Mononuclear cell (primary cell): Measurements from ENCODE around the gene CORO6. TPM values are rescaled to one million over a fixed set of nuclear protein-coding genes. Genes with fewer than 3 reads are reported as not detected.

Source experiments
- H3K27me3 ChIP-seq: 2 replicates; pipeline ENCODE4 v1.6.0; 2011; ENCODE audit warnings: low read length, control low read depth; ENCODE audit not compliant: insufficient read depth
- H3K4me1 ChIP-seq: 2 replicates; pipeline ENCODE4 v1.5.1; 2011; ENCODE audit warnings: mild to moderate bottlenecking, low read length, control low read depth; ENCODE audit not compliant: insufficient read depth
- H3K4me3 ChIP-seq: 2 replicates; pipeline ENCODE4 v1.5.1; 2011; ENCODE audit warnings: mild to moderate bottlenecking, low read length, moderate library complexity
- H3K9me3 ChIP-seq: 2 replicates; pipeline ENCODE4 v1.5.1; 2011; ENCODE audit warnings: low read depth, mild to moderate bottlenecking, control low read depth, low read length
- total RNA-seq: library from RNA; depleted of rRNA; stranded (reverse); fragments of >200 nt; gene quantifications from one replicate; pipeline ENCODE4 v1.2.3, GENCODE V29; 2012

Gene CORO6
- total RNA-seq, 1 donor, result 0.31 TPM

DNA sequence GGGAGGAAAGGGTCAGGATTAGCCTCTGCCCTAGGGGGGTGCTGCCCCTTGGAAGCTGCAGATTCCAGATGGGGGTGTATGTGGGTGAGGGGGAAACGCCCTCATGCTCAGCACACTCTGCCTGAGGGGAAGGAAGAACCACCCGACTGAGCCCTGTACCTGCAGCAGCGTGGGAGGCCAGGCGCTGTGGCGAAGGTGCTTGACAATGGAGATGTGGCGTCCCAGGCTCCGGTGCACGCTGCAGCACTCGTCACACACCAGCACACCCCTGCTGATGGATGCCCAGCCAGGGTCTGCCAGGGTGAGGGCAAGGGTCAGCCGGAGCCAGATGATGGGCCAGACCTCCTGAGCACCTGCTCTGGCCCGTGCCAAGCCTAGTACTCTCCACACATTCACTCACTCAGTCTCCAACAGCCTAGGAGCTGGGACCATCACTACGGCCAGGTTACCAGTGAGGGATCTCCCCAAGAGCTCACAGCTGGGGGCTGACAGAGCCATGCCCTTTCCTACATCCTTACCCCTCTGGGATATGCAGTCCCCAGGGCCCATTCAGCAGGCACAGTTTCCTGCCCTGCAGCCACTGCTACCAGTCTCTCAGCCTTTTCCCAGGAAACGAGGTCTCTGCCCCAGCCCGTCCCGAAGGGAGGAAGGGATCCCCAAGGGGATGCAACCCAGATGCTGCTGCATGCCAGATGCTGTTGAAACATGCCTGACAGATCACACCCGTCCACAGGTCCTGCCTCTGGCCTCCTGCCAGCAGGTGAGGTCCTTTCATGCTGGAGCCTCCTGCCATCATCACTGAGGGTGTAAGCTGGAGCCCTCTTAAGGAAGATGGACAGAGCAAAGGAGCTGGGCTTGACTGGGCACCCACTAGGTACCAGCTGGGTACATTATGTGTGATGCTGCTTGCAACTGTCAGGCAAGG, 39.1 kb downstream of the CORO6 start:
- peaks cover 51% of the 10 kb centered on the region for H3K4me1 ChIP-seq
- H3K9me3 ChIP-seq, result no peaks in the 10 kb centered on the region
- H3K27me3 ChIP-seq, result no peaks in the 10 kb centered on the region
- no peak overlapping the region for H3K4me3 ChIP-seq

DNA sequence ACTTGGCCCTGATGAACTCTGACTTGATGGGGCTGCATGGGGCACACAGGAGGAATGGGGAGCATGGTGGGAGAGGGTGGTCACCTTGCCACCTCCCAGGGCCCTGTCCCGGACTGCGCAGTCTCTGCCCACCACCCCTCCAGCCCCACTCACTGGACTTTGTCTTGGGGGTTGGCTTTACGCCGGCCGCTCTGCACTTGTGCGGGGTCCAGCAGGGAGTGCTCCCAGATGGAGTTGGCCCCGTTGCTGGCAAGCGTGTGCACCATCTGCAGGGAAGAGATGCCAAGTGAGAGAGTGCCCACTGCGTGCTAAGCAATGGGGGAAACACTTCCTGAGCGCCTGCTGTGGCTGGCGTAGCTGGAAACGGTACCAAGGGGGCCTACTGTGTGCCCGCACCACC, 39.9 kb downstream of the CORO6 start:
- H3K4me3 ChIP-seq, result no peak overlapping the region
- H3K4me1 ChIP-seq, result peaks cover 43% of the 10 kb centered on the region
- H3K9me3 ChIP-seq, result no peaks in the 10 kb centered on the region
- no peaks in the 10 kb centered on the region for H3K27me3 ChIP-seq

DNA sequence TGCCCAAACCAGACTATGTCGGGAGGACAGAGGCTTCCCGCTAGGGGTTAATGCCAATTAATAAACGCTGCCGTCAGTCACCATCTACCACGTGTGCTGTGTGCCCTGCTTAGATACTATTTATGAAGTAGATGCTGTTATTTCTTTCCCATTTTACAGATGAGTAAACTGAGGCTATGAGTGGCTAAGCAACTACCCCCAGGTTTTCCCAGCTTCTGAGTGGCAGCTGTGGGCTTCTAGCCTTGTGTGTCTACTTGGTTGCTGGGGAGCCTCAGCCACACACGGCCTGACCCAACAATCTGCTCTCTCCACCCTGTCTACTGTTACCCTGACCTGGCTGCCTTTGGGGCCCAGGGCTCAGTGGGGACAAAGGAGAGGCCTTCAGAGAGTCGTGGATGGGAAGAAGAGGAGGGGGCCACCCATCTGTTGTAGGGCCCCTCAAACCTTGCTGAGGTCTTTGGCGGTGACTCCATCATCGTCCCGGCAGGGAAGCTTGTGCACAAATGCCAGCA, 40.4 kb downstream of the CORO6 start:
- no peak overlapping the region for H3K4me3 ChIP-seq
- peaks cover 38% of the 10 kb centered on the region for H3K4me1 ChIP-seq
- no peaks in the 10 kb centered on the region for H3K27me3 ChIP-seq
- no peaks in the 10 kb centered on the region for H3K9me3 ChIP-seq

DNA sequence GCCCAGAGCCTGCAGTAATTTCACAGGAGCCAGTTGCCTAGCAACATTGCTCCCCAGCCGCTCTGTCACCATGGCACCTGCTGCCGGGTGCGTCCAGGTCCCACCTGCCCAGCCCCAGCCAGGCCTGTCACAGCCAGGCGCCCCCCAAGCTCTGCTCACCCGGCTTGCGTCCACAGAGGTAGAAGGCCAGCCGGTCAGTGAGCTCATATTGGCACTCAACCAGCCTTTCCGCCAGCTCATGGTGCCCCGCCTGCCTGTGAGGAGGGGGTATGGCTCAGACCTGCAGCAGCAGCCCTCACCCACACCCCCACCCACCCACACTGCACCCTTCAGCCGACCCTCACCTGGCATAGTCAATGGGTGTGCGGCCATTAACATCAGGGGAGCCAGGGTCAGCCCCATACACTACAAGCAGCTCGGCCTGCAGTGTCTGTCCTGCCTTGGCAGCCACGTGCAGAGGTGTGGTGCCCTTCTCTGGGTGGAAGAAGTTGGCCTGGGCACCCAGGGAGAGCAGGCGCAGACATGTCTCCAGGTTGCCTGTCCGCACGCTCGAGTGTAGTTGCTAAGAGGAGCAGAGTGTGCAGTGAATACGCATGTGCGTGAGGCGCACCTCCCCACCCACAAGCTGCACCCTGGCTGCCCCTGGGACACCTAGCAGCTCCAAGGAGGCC, 41.0 kb downstream of the CORO6 start:
- Histone ChIP-seq H3K4me3 (no peak overlapping the region), H3K27me3 (no peaks in the 10 kb centered on the region), H3K9me3 (no peaks in the 10 kb centered on the region), H3K4me1 (peaks cover 32% of the 10 kb centered on the region)

DNA sequence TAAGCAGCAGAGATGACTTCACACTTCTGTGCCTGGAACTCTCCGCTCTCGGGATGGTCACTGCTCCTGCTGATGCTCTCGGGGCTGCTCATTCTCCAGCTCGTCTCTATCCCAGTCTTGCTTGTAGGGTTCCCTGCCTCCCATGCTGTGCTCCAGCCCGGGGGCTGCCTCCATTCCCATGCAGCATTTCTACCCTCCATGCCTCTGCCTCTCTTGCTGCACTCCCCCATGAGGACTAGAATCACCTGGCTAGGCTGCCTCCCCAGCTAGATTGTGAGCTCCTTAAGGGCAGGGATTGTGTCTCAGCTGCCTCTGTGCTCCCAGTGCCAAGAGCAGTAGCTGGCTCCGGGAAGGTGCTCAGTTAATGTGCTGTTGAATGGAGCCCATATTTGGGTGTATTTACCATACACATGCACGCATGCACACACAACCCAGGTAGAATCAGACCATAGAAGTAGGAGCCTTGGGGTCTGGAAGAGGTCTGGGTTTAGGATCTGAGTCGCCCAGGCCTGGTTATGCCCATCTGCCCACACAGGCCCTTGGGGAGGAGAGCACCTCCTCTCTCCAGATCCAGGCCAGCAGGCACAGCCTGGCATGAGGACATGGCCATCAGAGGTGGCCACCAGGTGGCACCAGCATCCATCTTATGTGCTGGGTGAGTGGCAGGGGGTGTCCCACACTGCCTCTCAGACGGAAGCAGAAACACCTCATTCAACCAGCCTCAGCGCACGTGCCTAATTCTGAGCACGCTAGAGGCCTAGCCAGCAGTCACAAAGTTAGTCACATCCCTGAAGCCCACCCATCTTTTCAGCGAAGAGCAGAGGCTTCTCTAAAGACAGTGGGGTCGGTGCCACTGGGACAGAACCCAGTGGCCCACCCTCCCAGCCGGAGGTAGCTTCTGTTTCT, 42.6 kb downstream of the CORO6 start:
- Histone ChIP-seq H3K27me3 (no peaks in the 10 kb centered on the region), H3K4me1 (peaks cover 16% of the 10 kb centered on the region), H3K9me3 (no peaks in the 10 kb centered on the region), H3K4me3 (no peak overlapping the region)

DNA sequence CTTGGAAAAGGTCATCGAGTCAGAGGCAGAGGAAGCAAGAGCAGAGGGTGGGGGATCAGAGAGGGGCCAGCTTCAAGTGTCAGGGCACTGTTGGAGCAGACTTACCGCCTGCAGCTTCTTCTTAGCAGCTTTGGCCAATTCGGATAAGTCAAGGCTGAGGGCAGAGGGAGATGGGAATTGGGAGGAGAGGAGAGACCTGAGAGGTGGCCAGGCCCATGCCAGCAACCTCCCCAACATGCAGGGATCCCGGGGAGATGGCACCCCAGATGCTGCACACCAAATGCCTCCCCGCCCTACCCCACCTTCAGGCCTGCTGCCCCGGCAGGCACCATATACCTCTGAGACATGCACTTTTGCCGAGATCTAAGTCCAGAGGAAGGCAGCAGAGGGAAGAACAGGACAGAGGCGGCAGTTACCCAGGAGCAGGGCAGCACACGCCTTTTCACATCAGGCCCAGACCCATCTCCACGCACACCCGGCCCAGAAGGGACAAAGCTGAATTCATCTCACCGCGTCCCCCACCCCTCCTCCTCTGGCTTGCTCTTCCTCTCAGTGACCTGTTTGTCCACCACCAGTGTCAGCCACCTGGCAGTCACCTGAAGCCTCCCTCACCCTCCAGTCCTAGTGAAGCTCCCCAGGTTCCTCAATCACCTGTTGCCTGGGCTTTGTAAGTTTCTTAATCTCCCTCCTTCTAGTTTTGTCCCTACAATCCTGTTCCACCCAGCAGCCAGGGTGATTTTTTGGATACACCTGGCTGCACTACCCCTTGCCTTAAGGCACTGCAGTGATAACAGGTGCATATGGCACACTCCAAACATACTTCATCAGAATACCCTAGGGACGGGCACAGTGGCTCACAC, 43.9 kb downstream of the CORO6 start:
- Histone ChIP-seq H3K27me3 (no peaks in the 10 kb centered on the region), H3K4me1 (peaks cover 4% of the 10 kb centered on the region), H3K9me3 (no peaks in the 10 kb centered on the region)

DNA sequence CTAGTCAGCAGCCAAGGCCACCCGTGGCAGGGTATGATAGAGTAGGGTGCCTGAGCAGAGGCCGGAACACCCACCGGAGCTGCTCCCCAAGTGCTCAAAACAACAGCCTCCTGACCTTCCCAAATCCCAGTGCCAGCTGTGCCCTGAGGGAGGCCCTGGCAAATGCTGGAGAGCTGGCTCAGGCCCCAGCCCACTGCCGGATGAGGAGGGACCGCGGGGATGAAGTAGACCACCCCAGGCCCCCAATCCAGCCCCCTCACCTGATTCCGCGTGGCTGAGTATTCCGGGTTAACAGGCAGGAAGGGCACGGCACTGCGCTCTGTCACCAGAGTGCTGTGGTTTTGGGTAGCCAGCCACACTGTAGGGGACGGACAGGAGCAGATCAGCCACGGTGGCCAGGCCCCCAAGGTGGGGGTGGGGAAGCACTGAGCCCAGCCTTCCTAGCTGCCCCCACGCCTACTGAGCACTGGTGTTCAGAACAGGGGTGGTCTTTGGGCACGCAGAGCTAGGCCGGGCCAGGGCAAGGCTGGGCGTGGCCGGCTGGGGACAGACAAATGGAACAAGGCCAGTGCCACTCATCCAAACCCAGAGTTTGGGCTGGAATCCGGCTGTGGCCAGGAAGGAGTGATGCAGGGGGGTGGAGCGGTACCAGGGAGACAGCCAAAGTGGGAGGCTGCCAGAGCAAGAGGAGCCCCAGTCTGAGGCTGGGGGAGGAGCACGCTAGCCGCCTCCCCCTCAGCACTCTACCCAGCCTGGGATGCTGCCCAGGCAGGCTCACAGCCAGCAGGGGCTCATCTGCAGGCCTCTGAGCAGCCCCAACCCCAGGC, 45.1 kb downstream of the CORO6 start:
- no peaks in the 10 kb centered on the region for H3K9me3 ChIP-seq
- no peaks in the 10 kb centered on the region for H3K27me3 ChIP-seq
- H3K4me1 ChIP-seq, result peaks cover 11% of the 10 kb centered on the region
- no peak overlapping the region for H3K4me3 ChIP-seq

More for the DNA sequence above, 43.9 kb downstream of the CORO6 start:
- no peak overlapping the region for H3K4me3 ChIP-seq

DNA sequence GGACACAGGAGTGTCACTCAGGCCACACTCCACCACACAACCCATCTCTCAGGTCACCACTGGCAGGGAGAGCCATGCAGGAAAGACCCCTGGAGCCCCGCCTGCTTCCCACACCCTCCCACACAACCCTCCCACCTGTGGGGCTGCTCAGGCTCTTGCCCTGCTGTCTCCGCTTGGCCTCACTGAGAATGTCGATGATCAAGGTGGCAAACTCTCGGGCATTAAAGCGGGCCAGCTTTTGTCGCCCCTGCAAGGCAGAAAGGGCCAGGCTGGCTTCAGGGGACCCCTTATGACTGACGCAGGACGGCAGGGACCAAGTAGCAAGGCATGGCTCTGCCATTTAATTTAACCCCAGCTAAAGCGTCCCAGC, 45.7 kb downstream of the CORO6 start:
- H3K4me3 ChIP-seq, result no peak overlapping the region
- peaks cover 11% of the 10 kb centered on the region for H3K4me1 ChIP-seq
- no peaks in the 10 kb centered on the region for H3K27me3 ChIP-seq
- H3K9me3 ChIP-seq, result no peaks in the 10 kb centered on the region

DNA sequence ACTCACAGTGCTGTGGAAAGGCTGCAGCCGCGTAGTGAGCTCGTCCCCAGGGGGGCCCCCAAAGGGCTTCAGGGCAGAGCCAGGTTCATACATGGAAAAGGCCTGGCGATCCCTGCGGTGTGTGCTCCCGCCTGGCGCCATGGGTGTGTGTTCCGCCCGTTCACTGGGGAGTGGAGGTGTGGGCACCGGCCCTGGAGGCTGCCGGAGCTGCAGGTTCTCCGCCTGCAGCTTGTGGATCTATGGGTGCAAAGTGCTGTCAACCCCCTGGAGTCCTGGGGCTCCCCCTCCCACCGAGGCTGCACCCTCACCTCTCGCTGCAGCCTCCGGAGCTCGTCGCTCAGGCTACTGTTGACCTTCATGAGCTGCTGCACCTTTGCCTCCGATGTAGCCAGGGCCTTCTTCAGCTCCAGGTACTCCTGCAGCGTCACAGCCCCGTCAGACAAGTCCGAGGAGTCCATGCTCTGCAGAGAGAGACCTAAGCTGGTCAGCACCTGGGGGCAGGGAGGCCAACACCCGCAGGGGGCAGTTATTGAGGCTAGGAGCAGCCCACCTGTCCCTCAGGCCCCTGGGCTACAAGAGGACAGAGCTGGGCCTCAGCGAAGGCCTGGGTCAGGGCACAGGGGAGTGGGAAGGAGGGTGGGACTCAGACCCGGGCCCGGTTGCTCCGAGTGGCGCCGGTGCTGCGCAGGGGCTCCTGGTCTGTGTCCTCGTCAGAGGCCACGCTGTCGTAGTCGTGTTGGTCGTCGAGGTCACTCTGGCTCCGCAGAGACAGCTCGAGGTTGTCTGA, 46.3 kb downstream of the CORO6 start:
- no peaks in the 10 kb centered on the region for H3K27me3 ChIP-seq
- H3K4me1 ChIP-seq, result peaks cover 11% of the 10 kb centered on the region
- H3K4me3 ChIP-seq, result no peak overlapping the region
- no peaks in the 10 kb centered on the region for H3K9me3 ChIP-seq

DNA sequence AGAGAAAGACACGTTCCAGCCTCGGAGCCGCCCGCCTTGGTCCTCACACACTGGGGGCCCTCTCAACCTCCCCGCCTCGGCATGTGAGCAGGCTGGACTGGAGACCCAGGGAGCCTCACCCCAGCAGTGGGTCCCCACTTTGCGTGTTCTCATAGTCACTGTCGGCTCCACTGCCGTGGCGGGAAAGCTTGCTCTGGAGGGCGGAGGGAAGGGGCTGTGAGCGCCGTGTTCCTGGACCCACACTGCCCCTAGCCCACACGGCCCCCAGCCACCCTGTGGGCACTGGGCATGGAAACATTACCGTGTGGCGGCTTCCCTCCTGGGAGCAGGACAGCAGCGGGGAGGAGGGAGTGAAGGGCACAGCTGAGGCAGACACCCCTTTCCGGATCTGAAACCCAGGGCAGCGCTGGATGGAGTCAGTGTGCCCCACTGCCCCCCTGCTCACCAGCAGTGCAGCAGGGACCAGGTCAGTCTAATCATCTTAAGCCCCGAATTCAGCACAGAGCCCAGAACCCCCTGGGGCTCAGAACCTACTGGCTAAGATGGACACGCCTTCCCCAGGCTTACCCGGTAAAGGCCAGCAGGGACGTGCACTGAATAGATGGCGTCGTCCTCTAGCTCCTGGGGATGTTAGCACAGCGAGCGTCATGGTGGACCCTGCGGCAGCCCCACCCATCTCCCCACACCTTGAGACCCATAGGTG, 47.0 kb downstream of the CORO6 start:
- peaks cover 11% of the 10 kb centered on the region for H3K4me1 ChIP-seq
- no peaks in the 10 kb centered on the region for H3K27me3 ChIP-seq
- H3K4me3 ChIP-seq, result no peak overlapping the region

DNA sequence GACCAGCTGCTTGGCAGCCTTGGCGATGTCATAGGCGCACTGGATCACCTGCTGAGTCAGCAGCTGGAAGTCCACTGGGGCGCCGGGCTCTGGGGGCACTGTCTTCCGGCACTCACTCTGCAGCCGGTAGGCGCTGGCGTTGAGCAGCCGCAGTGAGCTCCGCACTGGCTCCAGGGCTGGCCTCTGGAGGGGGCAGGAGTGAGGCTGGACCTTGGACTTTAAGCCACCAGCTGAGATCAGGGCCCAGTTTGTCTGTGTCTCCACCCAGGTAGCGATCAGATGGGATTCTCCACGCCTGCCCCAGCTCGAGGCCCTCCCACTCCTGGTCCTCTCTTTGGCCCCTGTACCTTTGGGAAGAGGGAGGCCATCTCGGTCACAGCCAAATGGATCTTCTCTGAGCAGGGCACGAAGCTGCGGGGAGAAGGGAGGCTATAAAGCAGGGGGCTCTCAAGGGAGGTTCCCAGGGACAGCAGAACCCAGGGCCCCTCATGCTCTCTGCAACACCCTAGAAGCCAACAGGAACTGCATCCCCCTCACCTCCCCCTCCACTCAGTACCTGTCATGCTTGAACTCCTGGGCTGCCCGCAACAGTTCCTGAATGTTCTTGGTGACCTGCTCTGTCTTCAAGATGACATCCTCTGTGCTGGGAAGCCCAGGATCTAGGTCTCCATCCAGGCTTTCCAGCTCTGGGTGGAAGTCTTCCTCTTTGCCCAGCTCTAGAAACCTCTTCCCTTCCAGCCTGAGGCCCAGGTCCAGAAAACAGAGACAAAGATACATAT, 47.8 kb downstream of the CORO6 start:
- H3K27me3 ChIP-seq, result no peaks in the 10 kb centered on the region
- peaks cover 8% of the 10 kb centered on the region for H3K4me1 ChIP-seq
- H3K9me3 ChIP-seq, result no peaks in the 10 kb centered on the region
- no peak overlapping the region for H3K4me3 ChIP-seq

More for the DNA sequence above, 47.0 kb downstream of the CORO6 start:
- H3K9me3 ChIP-seq, result no peaks in the 10 kb centered on the region
